GM10266 (cell line): ENCODE measurements around the gene ARID5B.

Experiments used
- DNase-seq: peaks from one replicate; pipeline ENCODE4 v3.0.0; 2012; ENCODE audit errors: extremely low spot score
- CTCF ChIP-seq: IDR thresholded peaks from 2 replicates; pipeline ENCODE4 v1.5.1; 2012; ENCODE audit warnings: mild to moderate bottlenecking, low read depth; ENCODE audit not compliant: control insufficient read depth, insufficient read depth; ENCODE audit errors: missing control alignments

The ARID5B gene

GRCh38 chr10:62092301-62093030 lies 191.0 kb downstream of the ARID5B start:
- no peak for TF ChIP-seq CTCF
- no peak for DNase-seq

DNA sequence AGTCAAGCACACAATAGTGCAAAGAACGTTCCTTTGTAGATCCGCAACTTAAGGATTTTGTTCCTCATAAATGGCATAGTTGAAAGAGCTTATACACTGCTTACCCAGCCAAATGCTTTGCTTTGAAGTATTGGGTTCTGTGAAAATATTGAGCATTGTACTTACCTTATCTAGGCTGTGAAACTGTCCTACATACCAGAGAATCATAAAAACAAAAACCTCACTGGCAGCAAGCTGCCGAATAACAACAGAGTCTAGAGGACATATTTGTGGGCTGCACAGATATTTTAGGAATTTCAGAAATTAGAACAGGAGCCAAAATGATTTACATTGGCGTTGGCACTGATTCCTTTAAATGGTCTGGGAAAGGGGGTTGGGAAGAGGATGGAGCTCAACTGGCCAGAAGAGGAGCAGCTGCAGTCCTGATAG lies 192.4 kb downstream of the ARID5B start:
- DNase-seq, result no peak
- no peak for TF ChIP-seq CTCF

GRCh38 chr10:62095181-62096122 lies 194.0 kb downstream of the ARID5B start:
- TF ChIP-seq CTCF, result no peak
- no peak for DNase-seq

DNA sequence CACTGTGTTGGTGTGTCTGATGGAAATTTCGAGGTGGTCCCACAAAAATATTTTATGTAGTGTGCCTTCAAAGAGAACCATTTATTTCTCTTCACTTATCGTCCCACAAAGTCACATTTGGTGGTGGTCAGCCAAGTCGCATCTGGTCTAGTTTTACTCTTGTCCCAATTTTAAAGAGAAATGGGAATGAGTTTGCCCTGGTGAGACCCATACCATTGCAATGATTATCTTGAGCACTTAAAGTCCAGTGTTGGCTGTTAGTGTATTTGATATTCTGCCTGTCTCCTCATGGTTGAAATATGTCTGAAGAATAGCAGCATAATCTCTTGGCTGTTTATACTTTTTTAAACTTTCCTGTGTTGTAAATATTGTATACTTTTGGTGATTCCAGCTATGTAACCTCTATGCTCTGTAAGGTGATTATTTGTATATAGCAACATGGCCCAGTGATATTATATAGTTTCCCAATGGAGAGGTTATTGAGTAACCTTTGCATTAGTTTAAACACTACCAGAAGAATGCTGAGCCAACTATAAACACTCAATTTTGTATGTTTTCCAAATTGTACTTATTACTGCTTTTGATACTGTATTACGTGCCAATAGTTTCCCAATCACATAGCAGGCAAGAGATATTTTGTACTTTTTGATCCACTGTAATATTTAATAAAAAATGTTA lies 194.9 kb downstream of the ARID5B start:
- DNase-seq, result no peak
- TF ChIP-seq CTCF, result no peak

DNA sequence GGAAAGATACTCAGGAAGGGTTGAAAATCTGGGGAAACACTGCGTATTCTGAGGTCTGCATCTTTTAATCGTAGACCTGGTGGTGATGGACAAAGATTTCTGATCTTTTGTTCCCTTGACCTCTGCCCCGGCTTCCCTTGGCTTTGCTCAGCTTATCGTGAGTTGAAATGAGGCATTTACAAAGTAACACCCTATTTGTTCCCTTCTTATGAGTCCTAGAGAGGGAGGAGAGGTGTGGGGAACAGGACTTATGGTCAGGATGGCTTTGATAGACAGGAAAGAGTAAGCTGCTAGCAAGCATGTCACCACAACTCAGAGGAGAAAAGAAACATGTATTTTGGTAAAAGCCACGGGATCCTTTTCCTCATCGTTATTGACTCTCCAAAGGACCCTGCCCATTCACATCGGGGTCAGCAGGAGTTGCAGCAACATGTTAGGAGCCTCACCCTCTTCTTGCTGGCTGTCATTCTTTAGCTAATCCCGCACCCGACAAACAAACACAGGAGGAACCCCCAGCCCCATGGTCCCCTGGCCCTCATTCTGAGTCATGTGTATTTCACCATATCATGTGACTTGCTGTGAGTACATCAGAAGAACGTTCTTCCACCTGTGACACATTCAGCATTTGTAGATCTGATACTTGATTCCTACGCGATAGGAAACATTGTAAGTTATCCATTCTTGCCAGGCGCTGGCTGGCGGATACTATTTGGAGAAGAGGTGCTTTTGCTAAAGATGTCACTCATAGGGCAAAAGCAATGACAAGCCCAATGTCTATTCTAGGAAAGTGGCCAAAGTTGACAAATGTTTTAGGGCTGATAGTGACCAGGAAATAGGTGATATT lies 197.0 kb downstream of the ARID5B start:
- no peak for TF ChIP-seq CTCF
- DNase-seq, result no peak

DNA sequence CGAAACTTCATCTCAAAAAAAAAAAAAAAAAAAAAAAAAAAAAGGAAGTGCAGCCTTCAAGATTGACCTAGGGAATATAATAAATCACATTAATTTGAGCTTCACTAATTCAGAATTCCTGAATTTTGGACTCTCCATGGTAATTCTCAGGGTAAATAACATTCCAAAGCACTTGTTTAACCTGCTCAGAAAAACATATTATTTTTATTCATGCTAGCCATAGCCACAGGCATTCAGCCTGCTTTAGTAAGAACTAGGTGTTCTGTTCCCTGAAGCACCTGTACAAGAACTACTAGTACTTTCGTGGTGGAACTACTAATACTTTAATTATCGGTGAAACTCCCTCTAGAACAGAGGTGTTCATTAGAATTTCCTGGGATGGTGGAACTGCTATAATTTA lies 197.8 kb downstream of the ARID5B start:
- DNase-seq, result no peak
- TF ChIP-seq CTCF, result no peak
